ENCODE data around the gene IRF3.

The IRF3 gene

DNA sequence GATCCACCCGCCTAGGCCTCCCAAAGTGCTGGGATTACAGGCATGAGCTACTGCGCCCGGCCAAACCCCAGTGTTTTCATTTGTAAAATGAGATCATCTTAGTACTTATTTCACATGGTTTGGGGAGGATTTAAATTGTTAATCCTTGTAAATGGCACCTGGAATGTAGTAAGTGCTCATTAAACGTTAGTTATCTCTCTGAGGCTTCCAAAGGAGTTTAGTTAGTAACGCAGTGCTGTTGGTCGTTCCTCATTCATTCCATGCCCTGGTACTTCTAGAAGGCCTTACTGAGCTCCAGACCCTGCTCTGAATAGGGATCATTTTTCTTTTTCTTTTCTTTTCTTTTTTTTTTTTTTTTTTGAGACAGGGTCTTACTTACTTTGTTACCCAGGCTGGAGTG lies 30.5 kb upstream of the IRF3 start:
- H3K4me2 ChIP-seq (ENCODE audit: low read length) = no peak overlapping the region
- H3K27me3 ChIP-seq (ENCODE audit: insufficient read depth, low read length) = no peaks in the 10 kb centered on the region
- H3F3A ChIP-seq (ENCODE audit: insufficient read depth, low read length) = 0 out of 2 replicates have a peak, but pooled peaks cover 3% of the 10 kb centered on the region
- H3K4me1 ChIP-seq (ENCODE audit: insufficient read depth, low read length, severe bottlenecking) = peaks cover 14% of the 10 kb centered on the region
- H3K9me2 ChIP-seq (ENCODE audit: low read depth, low read length) = no peaks in the 10 kb centered on the region
- no peaks in the 10 kb centered on the region for H3K9me3 ChIP-seq (ENCODE audit: low read length)
- no peaks in the 10 kb centered on the region for H3K79me2 ChIP-seq (ENCODE audit: insufficient read depth, low read length)
- no peak overlapping the region for H3K9ac ChIP-seq (ENCODE audit: low read length)
- TF ChIP-seq, protein P1, sequence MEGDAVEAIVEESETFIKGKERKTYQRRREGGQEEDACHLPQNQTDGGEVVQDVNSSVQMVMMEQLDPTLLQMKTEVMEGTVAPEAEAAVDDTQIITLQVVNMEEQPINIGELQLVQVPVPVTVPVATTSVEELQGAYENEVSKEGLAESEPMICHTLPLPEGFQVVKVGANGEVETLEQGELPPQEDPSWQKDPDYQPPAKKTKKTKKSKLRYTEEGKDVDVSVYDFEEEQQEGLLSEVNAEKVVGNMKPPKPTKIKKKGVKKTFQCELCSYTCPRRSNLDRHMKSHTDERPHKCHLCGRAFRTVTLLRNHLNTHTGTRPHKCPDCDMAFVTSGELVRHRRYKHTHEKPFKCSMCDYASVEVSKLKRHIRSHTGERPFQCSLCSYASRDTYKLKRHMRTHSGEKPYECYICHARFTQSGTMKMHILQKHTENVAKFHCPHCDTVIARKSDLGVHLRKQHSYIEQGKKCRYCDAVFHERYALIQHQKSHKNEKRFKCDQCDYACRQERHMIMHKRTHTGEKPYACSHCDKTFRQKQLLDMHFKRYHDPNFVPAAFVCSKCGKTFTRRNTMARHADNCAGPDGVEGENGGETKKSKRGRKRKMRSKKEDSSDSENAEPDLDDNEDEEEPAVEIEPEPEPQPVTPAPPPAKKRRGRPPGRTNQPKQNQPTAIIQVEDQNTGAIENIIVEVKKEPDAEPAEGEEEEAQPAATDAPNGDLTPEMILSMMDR (IDR thresholded peaks at IDR 0.05; ENCODE audit: low read length) = no peak
- no peak for TF ChIP-seq EZH2 (IDR thresholded peaks at IDR 0.05; ENCODE audit: borderline replicate concordance, low read length)
- H3K36me3 ChIP-seq (ENCODE audit: insufficient read depth, low read length) = no peaks in the 10 kb centered on the region
- H3K27ac ChIP-seq (ENCODE audit: low read depth, low read length, poor library complexity, severe bottlenecking) = no peak overlapping the region
- no peak overlapping the region for H3K4me3 ChIP-seq (ENCODE audit: low read depth, low read length, poor library complexity, severe bottlenecking)
- no peaks in the 10 kb centered on the region for H4K20me1 ChIP-seq (ENCODE audit: insufficient read depth, low read length)
- no peak overlapping the region for H2AFZ ChIP-seq (ENCODE audit: low read length)

GRCh38 chr19:49692147-49692506 lies 26.5 kb upstream of the IRF3 start:
- Histone ChIP-seq H4K20me1 (ENCODE audit: insufficient read depth, low read length) (no peaks in the 10 kb centered on the region), H3K36me3 (ENCODE audit: insufficient read depth, low read length) (peaks cover 34% of the 10 kb centered on the region), H3K4me3 (ENCODE audit: low read depth, low read length, poor library complexity, severe bottlenecking) (peak overlapping the region; percentile 49), H3K4me2 (ENCODE audit: low read length) (peak overlapping the region; percentile 53), H3K9me3 (ENCODE audit: low read length) (no peaks in the 10 kb centered on the region), H3K27ac (ENCODE audit: low read depth, low read length, poor library complexity, severe bottlenecking) (no peak overlapping the region), H3K9me2 (ENCODE audit: low read depth, low read length) (no peaks in the 10 kb centered on the region), H3K4me1 (ENCODE audit: insufficient read depth, low read length, severe bottlenecking) (peaks cover 19% of the 10 kb centered on the region), H3K27me3 (ENCODE audit: insufficient read depth, low read length) (no peaks in the 10 kb centered on the region), H2AFZ (ENCODE audit: low read length) (peak overlapping the region; percentile 83), H3K9ac (ENCODE audit: low read length) (no peak overlapping the region), H3F3A (ENCODE audit: insufficient read depth, low read length) (0 out of 2 replicates have a peak, but pooled peaks cover 3% of the 10 kb centered on the region), H3K79me2 (ENCODE audit: insufficient read depth, low read length) (no peaks in the 10 kb centered on the region)
- TF ChIP-seq, protein P1 (IDR thresholded peaks at IDR 0.05; ENCODE audit: low read length) = no peak
- TF ChIP-seq EZH2 (IDR thresholded peaks at IDR 0.05; ENCODE audit: borderline replicate concordance, low read length) = no peak

DNA sequence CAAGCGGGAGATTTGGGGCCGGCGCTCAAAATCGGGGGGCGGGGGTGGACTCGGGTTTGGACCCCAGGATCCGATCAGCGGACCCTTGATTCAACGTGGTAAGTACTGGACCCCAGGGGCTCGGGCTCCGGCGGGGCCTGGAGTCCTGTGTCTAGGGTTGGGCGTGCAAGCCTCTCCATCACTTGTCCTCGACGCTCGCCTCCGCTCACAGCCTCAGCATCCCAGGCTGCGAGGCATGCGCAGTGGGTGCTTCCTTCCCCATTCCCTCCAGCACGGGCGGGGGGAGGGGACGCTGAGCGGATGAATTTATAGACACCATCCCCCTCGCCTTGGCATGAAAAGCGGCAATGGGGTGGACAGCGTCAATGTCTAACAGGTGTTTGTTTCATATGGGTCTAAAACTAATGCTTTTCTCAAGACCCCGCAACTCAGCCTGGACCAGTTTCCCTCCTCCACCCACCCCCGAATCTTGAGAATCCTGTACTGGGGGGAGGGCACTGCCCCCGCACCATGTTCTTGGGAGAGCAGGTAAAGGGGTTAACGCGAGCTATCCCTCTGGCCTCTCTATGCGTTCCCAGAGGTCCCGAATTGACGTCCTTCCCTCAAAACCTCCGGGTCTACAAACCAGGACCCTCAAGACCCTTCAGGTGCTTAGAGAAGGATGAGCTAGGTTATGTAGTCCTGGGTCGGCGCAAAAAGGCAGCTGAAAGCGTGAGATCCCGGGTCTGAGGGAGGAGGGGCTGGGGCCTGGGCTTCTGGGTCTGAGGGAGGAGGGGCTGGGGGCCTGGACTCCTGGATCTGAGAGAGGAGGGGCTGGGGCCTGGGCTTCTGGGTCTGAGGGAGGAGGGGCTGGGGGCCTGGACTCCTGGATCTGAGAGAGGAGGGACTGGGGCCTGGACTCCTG lies 25.8 kb upstream of the IRF3 start:
- peak overlapping the region; percentile 53; the same call in 1 of the 2 replicates for H3K4me2 ChIP-seq (ENCODE audit: low read length)
- H3K79me2 ChIP-seq (ENCODE audit: insufficient read depth, low read length) = no peaks in the 10 kb centered on the region
- H3K4me3 ChIP-seq (ENCODE audit: low read depth, low read length, poor library complexity, severe bottlenecking) = peak overlapping the region; percentile 49
- no peak overlapping the region for H3K27ac ChIP-seq (ENCODE audit: low read depth, low read length, poor library complexity, severe bottlenecking)
- no peaks in the 10 kb centered on the region for H3K9me2 ChIP-seq (ENCODE audit: low read depth, low read length)
- H3K36me3 ChIP-seq (ENCODE audit: insufficient read depth, low read length) = peaks cover 38% of the 10 kb centered on the region
- TF ChIP-seq, protein P1 (IDR thresholded peaks at IDR 0.05; ENCODE audit: low read length) = no peak
- no peak for TF ChIP-seq EZH2 (IDR thresholded peaks at IDR 0.05; ENCODE audit: borderline replicate concordance, low read length)
- H3K4me1 ChIP-seq (ENCODE audit: insufficient read depth, low read length, severe bottlenecking) = peaks cover 19% of the 10 kb centered on the region
- no peaks in the 10 kb centered on the region for H3K27me3 ChIP-seq (ENCODE audit: insufficient read depth, low read length)
- H4K20me1 ChIP-seq (ENCODE audit: insufficient read depth, low read length) = no peaks in the 10 kb centered on the region
- H3K9ac ChIP-seq (ENCODE audit: low read length) = no peak overlapping the region; the same call in 1 of the 2 replicates
- 0 out of 2 replicates have a peak, but pooled peaks cover 3% of the 10 kb centered on the region for H3F3A ChIP-seq (ENCODE audit: insufficient read depth, low read length)
- H3K9me3 ChIP-seq (ENCODE audit: low read length) = no peaks in the 10 kb centered on the region
- no peak overlapping the region for H2AFZ ChIP-seq (ENCODE audit: low read length)

All from OCI-LY1 (cell line).